Esophagus squamous epithelium (tissue), 5 donors: ENCODE results near the gene PLXNB1. TPM values are rescaled to one million over a fixed set of nuclear protein-coding genes. Genes with fewer than 3 reads are reported as not detected.

Experiments
- DNase-seq: peaks from one replicate; lab custom pipeline; 2025; lab: John Stamatoyannopoulos, UW
- H3K27ac ChIP-seq, 4 donors: fragments of 200-600 bp; sonication (generic); one replicate each; pipeline ENCODE4 v1.5.1; 2016 to 2019; ENCODE audit warnings: mild to moderate bottlenecking in 1 of 4
- H3K27me3 ChIP-seq, 4 donors: fragments of 200-600 bp; sonication (generic); 1 replicate in 3 of 4; 2 replicates in 1 of 4; pipeline versions ENCODE4 v1.5.1 to v1.6.0; 2017 to 2021; ENCODE audit warnings: antibody characterized with exemption in 1 of 4
- H3K36me3 ChIP-seq, 3 donors: fragments of 200-600 bp; sonication (generic); one replicate each; pipeline ENCODE4 v1.5.1; 2016 to 2019
- H3K4me1 ChIP-seq, 3 donors: fragments of 200-600 bp; sonication (generic); one replicate each; pipeline ENCODE4 v1.5.1; 2017 to 2019
- H3K4me3 ChIP-seq, 4 donors: fragments of 200-600 bp; sonication (generic); 1 replicate in 3 of 4; 2 replicates in 1 of 4; pipeline ENCODE4 v1.5.1; 2016 to 2019; ENCODE audit warnings: mild to moderate bottlenecking in 2 of 4, moderate library complexity in 1 of 4
- H3K9me3 ChIP-seq, 3 donors: fragments of 200-600 bp; sonication (generic); one replicate each; pipeline ENCODE4 v1.5.1; 2016 to 2019
- POLR2A ChIP-seq, 4 donors: fragments of 450-650 bp; IDR thresholded peaks; one replicate each; pipeline ENCODE4 v1.6.1; 2017; ENCODE audit warnings: antibody characterized with exemption in 4 of 4, mild to moderate bottlenecking in 4 of 4, moderate library complexity in 3 of 4
- WGBS, 2 donors: methylation state at CpG; one replicate each; pipeline ENCODE4 v1.1.5; 2018; 5-methylcytosine and 5-hydroxymethylcytosine counted together
- intact Hi-C: fragments of 100-400 bp; cut with DNase I; formaldehyde crosslinking; loops from one replicate; pipeline ENCODE4 v1.15.0; 2022
- total RNA-seq, 4 donors: library from RNA; depleted of rRNA; stranded (reverse); fragments of >200 nt; gene quantifications; one replicate each; pipeline ENCODE4 v1.1.0, GENCODE V29; 2016
- TF ChIP-seq, protein P1 (sequence below), 6 experiments: fragments of 450-650 bp in 4 of 6; fragments of 200-600 bp in 2 of 6; sonication (generic) in 2 of 6; IDR thresholded peaks; one replicate each; pipeline ENCODE4 v1.5.1; 2016 to 2019; ENCODE audit warnings: antibody characterized with exemption in 6 of 6, mild to moderate bottlenecking in 4 of 6, moderate library complexity in 4 of 6
- donor health status: DM: yes; HTN: yes; CAD: no.

The PLXNB1 gene
- total RNA-seq, 4 donors from 2014 or later: 57.7 to 215 (median 128) TPM

DNA sequence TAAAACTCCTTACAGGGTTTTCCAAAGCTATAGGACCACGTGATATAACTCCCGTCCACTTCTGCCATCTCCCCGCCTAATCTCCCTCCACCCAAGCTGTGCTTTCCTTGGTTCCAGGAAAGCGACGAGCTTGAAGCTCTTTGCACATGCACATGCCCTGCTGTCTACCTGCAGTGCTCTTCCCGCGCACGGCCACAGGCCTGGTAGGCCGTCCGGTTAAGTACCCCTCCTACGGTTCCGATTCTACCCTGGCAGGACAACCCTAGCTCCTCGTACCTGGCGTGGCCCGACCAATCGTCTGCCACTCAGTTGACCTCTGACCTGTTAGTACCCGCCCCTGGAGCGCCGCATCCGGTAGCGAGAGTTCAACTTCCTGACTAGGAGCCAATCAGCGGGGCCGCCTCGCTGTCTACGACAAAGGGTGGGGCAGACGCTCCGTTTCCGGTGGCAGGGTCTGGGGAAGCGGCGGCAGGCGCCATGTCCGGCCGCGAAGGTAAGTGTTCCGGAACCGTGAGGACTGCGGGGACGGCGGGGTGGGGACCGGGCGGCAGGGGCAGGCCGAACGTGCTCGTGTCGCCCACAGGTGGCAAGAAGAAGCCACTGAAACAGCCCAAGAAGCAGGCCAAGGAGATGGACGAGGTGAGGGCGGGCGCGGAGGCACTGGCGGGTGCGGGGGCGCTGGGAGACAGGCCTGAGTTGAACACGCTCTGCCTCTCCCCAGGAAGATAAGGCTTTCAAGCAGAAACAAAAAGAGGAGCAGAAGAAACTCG, 10.1 kb upstream of the PLXNB1 start, which contains the start of the genes CCDC51 and TMA7:
Gene CCDC51 (minus strand): TSS at position 300 of the 770 bp plus-strand sequence. CDS start 4,991 bp downstream, outside the sequence.
Gene TMA7 (plus strand): TSS at position 438 of the 770 bp plus-strand sequence. CDS start 40 bp downstream, at position 478.
- peak; percentile 90 for DNase-seq
- peaks cover 0 to 35% (median 11%) of the 10 kb centered on the region in 3 donors for H3K36me3 ChIP-seq
- H3K27ac ChIP-seq: peak within 1 kb of the TSS; percentile 94 to 98 (median 98)
- peak within 1 kb of the TSS; percentile 69 to 97 (median 90) for H3K4me3 ChIP-seq
- TF ChIP-seq, protein P1, sequence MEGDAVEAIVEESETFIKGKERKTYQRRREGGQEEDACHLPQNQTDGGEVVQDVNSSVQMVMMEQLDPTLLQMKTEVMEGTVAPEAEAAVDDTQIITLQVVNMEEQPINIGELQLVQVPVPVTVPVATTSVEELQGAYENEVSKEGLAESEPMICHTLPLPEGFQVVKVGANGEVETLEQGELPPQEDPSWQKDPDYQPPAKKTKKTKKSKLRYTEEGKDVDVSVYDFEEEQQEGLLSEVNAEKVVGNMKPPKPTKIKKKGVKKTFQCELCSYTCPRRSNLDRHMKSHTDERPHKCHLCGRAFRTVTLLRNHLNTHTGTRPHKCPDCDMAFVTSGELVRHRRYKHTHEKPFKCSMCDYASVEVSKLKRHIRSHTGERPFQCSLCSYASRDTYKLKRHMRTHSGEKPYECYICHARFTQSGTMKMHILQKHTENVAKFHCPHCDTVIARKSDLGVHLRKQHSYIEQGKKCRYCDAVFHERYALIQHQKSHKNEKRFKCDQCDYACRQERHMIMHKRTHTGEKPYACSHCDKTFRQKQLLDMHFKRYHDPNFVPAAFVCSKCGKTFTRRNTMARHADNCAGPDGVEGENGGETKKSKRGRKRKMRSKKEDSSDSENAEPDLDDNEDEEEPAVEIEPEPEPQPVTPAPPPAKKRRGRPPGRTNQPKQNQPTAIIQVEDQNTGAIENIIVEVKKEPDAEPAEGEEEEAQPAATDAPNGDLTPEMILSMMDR (IDR thresholded peaks at IDR 0.05): no peak
- TF ChIP-seq POLR2A (IDR thresholded peaks at IDR 0.05): peak in 3 of 4 donors; percentile 93 to 97 (median 94)
- whole genome bisulfite sequencing, 2 donors: 0 to 2% methylated on average over 36 to 39 of the region's 54 CpGs
- H3K9me3 ChIP-seq: no peaks in the 10 kb centered on the region
- peaks cover 19 to 46% (median 35%) of the 10 kb centered on the region in 3 donors for H3K4me1 ChIP-seq
- H3K27me3 ChIP-seq: no peaks in the 10 kb centered on the region
- intact Hi-C loops: loop anchor here (5.0 kb wide), 1 partner anchor 248 kb away; no protein-coding TSS in a partner anchor

GRCh38 chr3:48437812-48438211, 7.9 kb upstream of the PLXNB1 start:
- Histone ChIP-seq H3K4me1 (peaks cover 40 to 68% (median 55%) of the 10 kb centered on the region in 3 donors), H3K27me3 (no peaks in the 10 kb centered on the region), H3K36me3 (peaks cover 0 to 24% (median 2%) of the 10 kb centered on the region in 3 donors), H3K4me3 (no peak overlapping the region), H3K27ac (no peak overlapping the region), H3K9me3 (no peaks in the 10 kb centered on the region)
- 82 to 84% methylated on average over 4 of the region's 4 CpGs for WGBS, 2 donors
- no peak for DNase-seq
- intact Hi-C loops: loop anchor here (2.0 to 5.0 kb wide), 2 partner anchors 39 to 246 kb away; no protein-coding TSS in a partner anchor
- TF ChIP-seq, protein P1 (IDR thresholded peaks at IDR 0.05): no peak
- no peak for TF ChIP-seq POLR2A (IDR thresholded peaks at IDR 0.05)

GRCh38 chr3:48436855-48437254, 7.0 kb upstream of the PLXNB1 start:
- H3K4me3 ChIP-seq: no peak overlapping the region
- no peaks in the 10 kb centered on the region for H3K9me3 ChIP-seq
- WGBS, 2 donors: 86 to 88% methylated on average over 7 of the region's 7 CpGs
- H3K36me3 ChIP-seq: peaks cover 0 to 17% (median 0%) of the 10 kb centered on the region in 3 donors
- TF ChIP-seq, protein P1 (IDR thresholded peaks at IDR 0.05): no peak
- TF ChIP-seq POLR2A (IDR thresholded peaks at IDR 0.05): no peak
- H3K27me3 ChIP-seq: no peaks in the 10 kb centered on the region
- H3K27ac ChIP-seq: peak overlapping the region in 3 of 4 donors; percentile 3 to 98 (median 72)
- peaks cover 43 to 74% (median 60%) of the 10 kb centered on the region in 3 donors for H3K4me1 ChIP-seq
- intact Hi-C loops: loop anchor here (2.0 to 5.0 kb wide), 2 partner anchors 38 to 245 kb away; no protein-coding TSS in a partner anchor
- DNase-seq: no peak

GRCh38 chr3:48436477-48436787, 6.5 kb upstream of the PLXNB1 start:
- Histone ChIP-seq H3K27ac (peak overlapping the region in 3 of 4 donors; percentile 72 to 98 (median 96)), H3K4me3 (no peak overlapping the region), H3K27me3 (no peaks in the 10 kb centered on the region), H3K4me1 (peaks cover 43 to 74% (median 60%) of the 10 kb centered on the region in 3 donors), H3K9me3 (no peaks in the 10 kb centered on the region), H3K36me3 (peaks cover 0 to 12% (median 0%) of the 10 kb centered on the region in 3 donors)
- no peak for DNase-seq
- 36 to 53% methylated on average over 1 of the region's 1 CpG for WGBS, 2 donors
- no peak for TF ChIP-seq POLR2A (IDR thresholded peaks at IDR 0.05)
- TF ChIP-seq, protein P1 (IDR thresholded peaks at IDR 0.05): no peak
- intact Hi-C loops: loop anchor here (2.0 to 5.0 kb wide), 2 partner anchors 38 to 244 kb away; no protein-coding TSS in a partner anchor
